ENCODE results near the gene TBC1D22A.

- TF ChIP-seq POLR2A (IDR thresholded peaks at IDR 0.05): no peak
- no peak for TF ChIP-seq CTCF (IDR thresholded peaks at IDR 0.05 in 4 of 5, conservative IDR thresholded peaks at IDR 0.05 in 1 of 5)
Measured at GRCh38 chr22:46931881-46932280, 169.4 kb downstream of the TBC1D22A start.

Measured in gastrocnemius medialis (tissue), 4 donors.